Left ventricle myocardium inferior (tissue), 1 donor: ENCODE data around the gene DVL2. TPM values are rescaled to one million over a fixed set of nuclear protein-coding genes. Genes with fewer than 3 reads are reported as not detected.

Source experiments
- DNase-seq: peaks from one replicate; pipeline ENCODE4 v3.0.0-alpha.2; 2020
- H3K27ac ChIP-seq: fragments of 200-600 bp; replicated peaks from 2 replicates; pipeline ENCODE4 v1.8.0; 2021
- H3K27me3 ChIP-seq: fragments of 200-600 bp; 2 replicates; pipeline ENCODE4 v1.8.0; 2021; ENCODE audit warnings: low read depth
- H3K36me3 ChIP-seq: fragments of 200-600 bp; 2 replicates; pipeline ENCODE4 v1.8.0; 2021
- H3K4me1 ChIP-seq: fragments of 200-600 bp; 2 replicates; pipeline ENCODE4 v1.8.0; 2021
- H3K4me3 ChIP-seq: fragments of 200-600 bp; 2 replicates; pipeline ENCODE4 v1.8.0; 2021; ENCODE audit warnings: mild to moderate bottlenecking, moderate library complexity
- H3K9me3 ChIP-seq: fragments of 200-600 bp; replicated peaks from 2 replicates; pipeline ENCODE4 v1.8.0; 2021
- intact Hi-C: fragments of 100-400 bp; cut with micrococcal nuclease; formaldehyde crosslinking; loops from one replicate; pipeline ENCODE4 v1.11.0; 2022
- total RNA-seq: library from RNA; stranded (reverse); fragmentation: NEBNext Ultra II Directional; extraction: Animal tissue kit (Norgen Biotek cat#: 25700); gene quantifications from one replicate; pipeline ENCODE4 v1.2.1, GENCODE V29; 2021
- TF ChIP-seq, protein P1 (sequence below): fragments of 200-600 bp; IDR thresholded peaks from 2 replicates; pipeline ENCODE4 v1.8.0; 2021; ENCODE audit warnings: antibody characterized with exemption, mild to moderate bottlenecking, borderline replicate concordance
- donor health status: DM: no; HTN: yes; CAD: no; lungs with severe emphysema.

Gene DVL2
- total RNA-seq, 1 donor from 2014 or later: 19.8 TPM

DNA sequence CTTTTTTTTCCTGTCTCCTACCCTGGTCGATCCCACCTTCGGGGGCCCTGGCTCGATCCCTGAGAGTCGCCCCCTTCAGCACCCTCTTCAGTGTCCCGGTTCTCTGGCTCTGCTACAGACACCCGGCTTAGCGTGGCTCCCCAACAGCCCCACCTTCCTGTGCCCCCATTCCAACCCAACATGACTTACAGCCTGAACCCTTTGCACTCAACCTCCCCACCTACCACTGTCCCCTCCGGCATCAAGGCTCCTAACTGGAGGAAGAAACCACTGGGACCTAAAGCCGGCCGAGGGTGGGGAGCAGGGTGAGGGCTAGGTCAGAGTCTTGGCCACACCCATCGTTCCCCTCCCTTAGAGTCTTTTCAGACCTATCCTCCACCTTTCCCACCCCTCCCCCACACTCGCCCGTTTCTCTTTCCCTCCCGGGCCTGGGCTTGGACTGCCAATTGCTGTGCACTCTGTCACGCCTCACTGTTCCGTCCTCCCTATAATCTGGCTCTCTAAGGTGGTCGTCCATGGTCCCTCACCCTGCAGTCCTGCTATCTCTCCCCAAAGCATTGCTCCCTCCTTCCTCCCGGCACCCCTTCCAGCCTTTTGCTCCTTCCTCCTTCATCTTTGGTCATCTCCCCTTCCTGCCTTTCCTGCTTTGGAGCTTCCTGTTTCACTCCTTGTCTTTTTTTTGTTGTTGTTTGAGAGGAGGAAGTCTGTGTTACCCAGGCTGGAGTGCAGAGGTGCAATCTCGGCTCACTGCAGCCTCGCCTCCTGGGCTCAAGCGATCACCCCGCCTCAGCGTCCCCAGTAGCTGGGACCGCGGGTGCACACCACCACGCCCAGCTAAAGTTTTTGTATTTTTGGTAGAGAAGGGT, 28.9 kb upstream of the DVL2 start:
- H3K4me1 ChIP-seq: peaks cover 33% of the 10 kb centered on the region
- H3K27me3 ChIP-seq: peaks cover 76% of the 10 kb centered on the region
- DNase-seq: no peak
- H3K9me3 ChIP-seq: no peaks in the 10 kb centered on the region
- TF ChIP-seq, protein P1, sequence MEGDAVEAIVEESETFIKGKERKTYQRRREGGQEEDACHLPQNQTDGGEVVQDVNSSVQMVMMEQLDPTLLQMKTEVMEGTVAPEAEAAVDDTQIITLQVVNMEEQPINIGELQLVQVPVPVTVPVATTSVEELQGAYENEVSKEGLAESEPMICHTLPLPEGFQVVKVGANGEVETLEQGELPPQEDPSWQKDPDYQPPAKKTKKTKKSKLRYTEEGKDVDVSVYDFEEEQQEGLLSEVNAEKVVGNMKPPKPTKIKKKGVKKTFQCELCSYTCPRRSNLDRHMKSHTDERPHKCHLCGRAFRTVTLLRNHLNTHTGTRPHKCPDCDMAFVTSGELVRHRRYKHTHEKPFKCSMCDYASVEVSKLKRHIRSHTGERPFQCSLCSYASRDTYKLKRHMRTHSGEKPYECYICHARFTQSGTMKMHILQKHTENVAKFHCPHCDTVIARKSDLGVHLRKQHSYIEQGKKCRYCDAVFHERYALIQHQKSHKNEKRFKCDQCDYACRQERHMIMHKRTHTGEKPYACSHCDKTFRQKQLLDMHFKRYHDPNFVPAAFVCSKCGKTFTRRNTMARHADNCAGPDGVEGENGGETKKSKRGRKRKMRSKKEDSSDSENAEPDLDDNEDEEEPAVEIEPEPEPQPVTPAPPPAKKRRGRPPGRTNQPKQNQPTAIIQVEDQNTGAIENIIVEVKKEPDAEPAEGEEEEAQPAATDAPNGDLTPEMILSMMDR: no peak
- intact Hi-C loops: no loop called here
- no peak overlapping the region for H3K27ac ChIP-seq
- H3K4me3 ChIP-seq: peak overlapping the region; percentile 68
- peaks cover 13% of the 10 kb centered on the region for H3K36me3 ChIP-seq

DNA sequence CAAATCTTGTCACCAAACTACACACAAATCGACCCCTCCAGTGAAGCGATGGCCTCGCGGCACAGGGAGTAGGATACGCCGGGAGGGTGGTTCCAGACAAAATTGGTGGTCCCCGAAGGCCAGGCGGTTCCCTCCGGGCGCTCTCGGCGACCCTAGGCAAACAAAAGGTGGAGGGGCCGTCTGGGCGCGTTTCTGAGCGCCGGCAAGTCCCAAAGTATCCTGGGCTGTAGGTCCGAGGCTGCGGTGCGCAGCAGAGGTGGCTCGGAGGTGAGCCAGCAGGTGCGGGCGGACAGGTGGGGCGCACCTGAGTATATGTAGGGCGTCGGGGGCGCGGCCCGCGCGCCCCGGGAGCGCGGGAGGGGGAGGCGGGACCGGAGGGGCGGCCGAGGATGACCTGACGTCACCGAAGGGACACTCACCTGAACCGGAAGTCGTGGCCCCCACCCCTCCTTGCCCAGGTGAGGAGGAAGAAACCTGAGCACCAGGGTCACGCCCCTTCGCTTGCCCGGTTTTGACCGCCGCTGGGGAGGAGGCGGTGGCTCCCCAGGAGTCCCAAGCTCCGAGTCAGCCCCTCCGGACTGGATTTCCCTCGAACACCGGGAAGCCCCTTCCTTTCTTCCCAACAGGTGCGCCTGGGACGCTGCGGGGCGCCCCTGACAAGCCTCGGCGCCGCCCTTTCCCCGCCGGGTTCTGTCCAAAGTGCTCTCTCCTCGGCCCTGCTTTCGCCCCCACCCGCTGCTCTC, 28.0 kb upstream of the DVL2 start, which contains the start of gene CLDN7:
Gene CLDN7 (minus strand): TSS at position 287 of the 743 bp plus-strand sequence. CDS start 435 bp downstream, outside the sequence.
- Histone ChIP-seq H3K4me3 (peak within 1 kb of the TSS; percentile 68), H3K27me3 (peaks cover 68% of the 10 kb centered on the region), H3K9me3 (no peaks in the 10 kb centered on the region), H3K36me3 (peaks cover 21% of the 10 kb centered on the region), H3K27ac (peak within 1 kb of the TSS; percentile 16), H3K4me1 (peaks cover 33% of the 10 kb centered on the region)
- TF ChIP-seq, protein P1: no peak
- no peak for DNase-seq
- intact Hi-C loops: no loop called here

DNA sequence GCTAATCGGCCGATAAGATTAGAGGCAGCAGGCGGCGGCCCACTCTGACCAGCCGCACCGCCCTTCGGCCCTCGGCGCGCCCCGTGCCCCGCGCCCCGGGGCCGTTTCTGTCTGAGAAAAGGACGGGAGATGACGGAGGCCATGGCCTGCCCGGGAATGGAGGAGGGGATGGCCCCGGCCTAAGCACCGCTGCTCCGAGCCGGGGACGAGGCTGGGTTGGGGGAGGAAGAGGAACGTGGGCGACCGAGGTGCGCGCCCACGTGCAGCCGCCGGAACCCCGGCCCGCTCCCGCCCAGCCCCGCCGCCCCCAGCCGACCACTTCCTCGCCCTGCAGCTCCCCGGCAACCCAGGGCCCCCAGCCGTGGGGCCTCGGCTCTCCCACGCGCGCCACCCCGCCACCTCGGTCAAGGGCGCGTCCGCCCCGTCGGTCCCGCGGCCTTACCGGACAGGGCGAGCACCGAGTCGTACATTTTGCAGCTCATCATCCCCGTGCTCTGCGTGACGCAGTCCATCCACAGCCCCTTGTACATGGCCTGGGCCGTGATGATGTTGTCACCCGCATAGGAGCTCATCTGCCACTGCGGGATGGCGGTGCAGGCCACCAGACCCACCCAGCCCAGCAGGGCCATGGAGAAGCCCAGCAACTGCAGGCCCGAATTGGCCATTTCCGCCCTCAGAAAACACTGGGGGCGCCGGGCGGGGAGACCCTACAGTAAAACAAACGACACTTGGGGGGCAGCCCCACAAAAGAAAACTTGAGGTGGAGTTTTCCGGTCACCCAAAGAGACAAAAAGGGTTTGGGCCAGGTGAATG, 27.3 kb upstream of the DVL2 start:
- Histone ChIP-seq H3K27me3 (peaks cover 60% of the 10 kb centered on the region), H3K4me3 (peak overlapping the region; percentile 68), H3K27ac (peak overlapping the region; percentile 16), H3K9me3 (no peaks in the 10 kb centered on the region), H3K4me1 (peaks cover 33% of the 10 kb centered on the region), H3K36me3 (peaks cover 29% of the 10 kb centered on the region)
- no peak for DNase-seq
- intact Hi-C loops: no loop called here
- TF ChIP-seq, protein P1: no peak

DNA sequence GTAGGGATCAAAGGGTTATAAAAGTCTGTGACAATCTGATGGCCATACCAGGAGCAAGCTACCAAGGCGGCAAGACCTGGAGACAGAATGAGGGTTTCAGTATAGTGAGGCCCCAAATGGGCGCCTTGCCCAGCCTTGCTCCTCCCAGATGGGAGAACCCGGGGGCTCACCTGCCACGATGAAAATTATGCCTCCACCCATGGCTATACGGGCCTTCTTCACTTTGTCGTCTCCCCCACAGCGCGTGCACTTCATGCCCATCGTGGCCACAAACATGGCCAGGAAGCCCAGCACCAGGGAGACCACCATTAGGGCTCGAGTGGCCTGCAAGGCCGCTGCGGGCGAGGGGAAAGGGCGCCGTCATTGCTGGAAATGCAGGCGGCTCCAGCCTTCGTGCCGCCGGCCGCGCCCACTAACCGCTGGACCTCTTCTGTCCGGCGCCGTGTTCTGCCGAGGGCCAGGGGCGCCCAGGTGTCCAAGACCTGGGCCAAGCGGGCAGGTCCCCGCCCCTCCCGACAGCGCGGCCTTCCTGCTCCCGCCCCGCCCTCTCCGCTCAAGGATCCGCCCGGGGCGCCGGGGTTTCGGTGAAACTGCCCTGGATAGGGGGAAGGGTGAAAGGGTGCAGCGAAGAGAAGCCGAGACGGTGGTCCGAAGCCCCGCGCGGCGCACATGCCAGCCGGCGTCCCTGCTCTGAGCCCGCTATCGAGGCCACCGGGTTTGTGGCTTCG, 26.5 kb upstream of the DVL2 start:
- Histone ChIP-seq H3K27ac (peak overlapping the region; percentile 16), H3K9me3 (no peaks in the 10 kb centered on the region), H3K4me1 (peaks cover 33% of the 10 kb centered on the region), H3K36me3 (peaks cover 36% of the 10 kb centered on the region), H3K4me3 (peak overlapping the region; percentile 68), H3K27me3 (peaks cover 53% of the 10 kb centered on the region)
- no peak for DNase-seq
- TF ChIP-seq, protein P1: no peak
- intact Hi-C loops: no loop called here
